ENCODE measurements around the gene EDN2. TPM values are rescaled to one million over a fixed set of nuclear protein-coding genes. Genes with fewer than 3 reads are reported as not detected.

The EDN2 gene
- total and polyA plus RNA-seq, 2 of the 8 experiments (the other 6 are each of a cell fraction or from before 2014, with no cell fraction given): 0.32 to 0.39 TPM

DNA sequence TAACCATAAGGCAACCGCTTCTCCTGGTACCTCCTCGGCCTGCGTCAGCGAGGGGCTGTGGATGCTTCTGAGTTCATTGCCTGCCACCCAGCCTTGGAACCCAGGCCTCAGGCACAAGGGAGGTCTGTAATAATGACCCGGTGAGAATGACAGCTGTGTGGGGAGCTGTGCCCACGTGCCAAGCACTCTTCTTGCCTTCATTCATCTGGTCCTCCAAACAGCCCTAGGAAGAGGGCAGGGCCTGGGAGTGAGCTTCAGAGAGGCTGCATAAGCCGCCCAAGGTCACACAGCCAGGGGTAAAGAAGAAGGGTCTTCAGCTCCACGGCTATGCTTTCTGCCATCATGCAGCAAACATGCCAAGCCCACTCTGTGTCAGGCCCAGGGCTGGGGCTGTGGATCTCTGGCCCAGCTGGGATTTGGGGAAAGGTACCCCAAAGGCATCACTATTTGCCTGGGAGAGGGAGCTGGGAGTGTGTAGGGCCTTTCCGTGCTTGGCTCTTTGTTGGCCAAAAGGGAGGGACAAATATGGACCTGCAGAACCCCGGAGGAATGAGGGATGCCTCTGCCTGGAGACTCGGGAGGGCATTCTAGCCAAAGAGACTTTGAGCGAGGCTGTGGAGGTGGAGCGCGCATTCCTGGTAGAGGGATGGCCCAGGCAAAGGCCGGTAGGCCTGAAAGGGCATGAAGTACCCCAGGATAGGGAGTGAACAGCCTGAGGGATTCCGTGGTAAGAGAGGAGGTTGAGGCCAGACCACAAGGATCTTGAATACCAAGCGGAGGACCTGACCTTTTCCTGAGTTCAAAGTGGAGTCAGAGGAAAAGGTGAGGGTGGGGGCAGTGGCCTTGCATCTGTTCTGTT lies 10.1 kb upstream of the EDN2 start (continued):
- TF ChIP-seq BRCA1 (IDR thresholded peaks at IDR 0.05; ENCODE audit: low read depth, low read length) (no peak), RXRA (IDR thresholded peaks at IDR 0.05; ENCODE audit: insufficient read depth, low read depth, low read length) (no peak), RNF2 (IDR thresholded peaks at IDR 0.05; ENCODE audit: borderline replicate concordance, low read depth, low read length, missing control alignments, poor library complexity, severe bottlenecking) (no peak)
